ENCODE data around the gene UST.

The UST gene

DNA sequence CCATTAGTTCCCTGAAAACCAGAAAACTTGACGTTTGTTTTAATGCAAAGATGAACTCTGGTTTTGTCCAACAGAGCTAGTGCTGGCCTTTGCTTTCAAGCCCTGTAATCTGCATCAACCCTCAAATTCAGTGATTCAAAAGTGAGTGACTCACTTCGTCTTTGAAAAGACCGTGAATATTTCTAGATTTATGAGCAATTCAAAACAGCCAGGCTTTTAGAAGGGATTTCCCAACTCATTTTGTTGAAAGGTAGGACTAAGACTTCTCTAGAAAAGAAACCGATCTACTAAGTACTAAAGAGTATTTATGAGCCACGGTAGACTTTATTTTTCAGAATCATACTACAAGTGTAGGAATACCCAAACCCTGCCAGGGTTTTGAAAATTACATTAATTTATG, 121.5 kb downstream of the UST start:
- CTCF ChIA-PET = no interaction called here
- POLR2A ChIA-PET = no interaction called here
- no peak for DNase-seq (ENCODE audit: extremely low spot score)
- TF ChIP-seq, protein P1, sequence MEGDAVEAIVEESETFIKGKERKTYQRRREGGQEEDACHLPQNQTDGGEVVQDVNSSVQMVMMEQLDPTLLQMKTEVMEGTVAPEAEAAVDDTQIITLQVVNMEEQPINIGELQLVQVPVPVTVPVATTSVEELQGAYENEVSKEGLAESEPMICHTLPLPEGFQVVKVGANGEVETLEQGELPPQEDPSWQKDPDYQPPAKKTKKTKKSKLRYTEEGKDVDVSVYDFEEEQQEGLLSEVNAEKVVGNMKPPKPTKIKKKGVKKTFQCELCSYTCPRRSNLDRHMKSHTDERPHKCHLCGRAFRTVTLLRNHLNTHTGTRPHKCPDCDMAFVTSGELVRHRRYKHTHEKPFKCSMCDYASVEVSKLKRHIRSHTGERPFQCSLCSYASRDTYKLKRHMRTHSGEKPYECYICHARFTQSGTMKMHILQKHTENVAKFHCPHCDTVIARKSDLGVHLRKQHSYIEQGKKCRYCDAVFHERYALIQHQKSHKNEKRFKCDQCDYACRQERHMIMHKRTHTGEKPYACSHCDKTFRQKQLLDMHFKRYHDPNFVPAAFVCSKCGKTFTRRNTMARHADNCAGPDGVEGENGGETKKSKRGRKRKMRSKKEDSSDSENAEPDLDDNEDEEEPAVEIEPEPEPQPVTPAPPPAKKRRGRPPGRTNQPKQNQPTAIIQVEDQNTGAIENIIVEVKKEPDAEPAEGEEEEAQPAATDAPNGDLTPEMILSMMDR (IDR thresholded peaks at IDR 0.05; ENCODE audit: control extremely low read depth, extremely low read depth, low read depth, missing control alignments) = no peak

DNA sequence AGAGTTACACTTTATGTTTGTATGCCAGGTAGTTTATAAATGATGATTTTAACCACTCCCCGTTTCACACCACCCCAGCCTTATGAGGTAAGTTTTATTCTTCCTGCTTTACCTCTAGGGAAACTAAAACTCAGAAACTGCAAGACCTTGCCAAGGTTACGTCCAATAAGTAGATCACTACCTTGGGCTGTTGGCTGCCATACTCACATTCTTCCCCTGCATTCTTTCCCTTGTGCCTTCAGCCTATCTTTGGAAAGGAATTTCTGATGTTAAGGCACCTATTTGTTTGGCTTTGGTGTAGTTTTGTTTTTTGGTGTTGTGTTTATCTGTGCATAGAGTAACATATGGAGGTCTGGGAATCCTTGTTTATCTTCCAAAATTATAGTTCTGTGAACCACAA, 122.1 kb downstream of the UST start:
- POLR2A ChIA-PET = no interaction called here
- CTCF ChIA-PET = interaction anchor here (1.4 to 1.9 kb wide), 2 partner anchors 15 to 290 kb away, joined by 3 to 4 read pairs; no protein-coding TSS in a partner anchor
- TF ChIP-seq, protein P1 (IDR thresholded peaks at IDR 0.05; ENCODE audit: control extremely low read depth, extremely low read depth, low read depth, missing control alignments) = no peak
- no peak for DNase-seq (ENCODE audit: extremely low spot score)

DNA sequence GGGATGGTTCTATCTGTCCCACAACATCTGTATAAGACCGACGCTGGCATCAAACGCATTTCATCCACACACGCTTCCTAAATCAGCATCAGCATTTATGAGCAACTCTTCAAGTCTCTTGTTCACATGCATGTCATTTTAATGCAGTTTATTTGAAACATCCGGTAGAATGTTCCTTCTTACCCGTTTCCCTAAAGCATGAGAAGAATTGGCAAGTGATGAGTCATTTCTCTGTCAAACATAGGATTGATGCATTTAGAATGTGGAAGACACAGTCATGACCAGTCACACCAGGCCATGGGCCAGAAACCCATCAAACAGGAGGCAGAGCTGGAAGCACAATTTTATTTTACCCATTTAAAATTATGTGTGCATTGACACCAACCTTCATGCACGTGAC, 122.8 kb downstream of the UST start:
- DNase-seq (ENCODE audit: extremely low spot score) = no peak
- ChIA-PET POLR2A (no interaction called here), CTCF (interaction anchor here (1.4 to 1.9 kb wide), 2 partner anchors 14 to 291 kb away, joined by 3 to 4 read pairs; no protein-coding TSS in a partner anchor)
- TF ChIP-seq, protein P1 (IDR thresholded peaks at IDR 0.05; ENCODE audit: control extremely low read depth, extremely low read depth, low read depth, missing control alignments) = no peak

DNA sequence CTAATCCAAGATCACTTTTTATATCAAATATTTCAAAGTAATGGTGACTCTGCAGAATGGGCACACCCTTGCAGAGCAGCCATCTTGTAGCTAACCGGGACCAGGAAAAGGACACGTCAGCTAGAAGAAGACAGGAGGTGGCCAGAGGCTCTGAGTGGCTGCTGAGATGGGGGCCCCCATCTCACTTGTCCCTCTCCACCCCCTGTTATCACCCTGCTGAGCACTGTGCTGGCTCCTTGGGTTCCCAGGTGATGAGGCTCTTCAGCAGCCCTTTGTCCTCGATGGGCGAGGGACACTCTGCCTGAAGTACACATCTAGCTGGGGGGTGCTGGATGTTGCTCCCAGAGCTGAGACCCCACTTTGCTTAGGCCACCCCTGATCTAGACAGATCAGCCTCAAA, 126.3 kb downstream of the UST start:
- no peak for DNase-seq (ENCODE audit: extremely low spot score)
- POLR2A ChIA-PET = no interaction called here
- TF ChIP-seq, protein P1 (IDR thresholded peaks at IDR 0.05; ENCODE audit: control extremely low read depth, extremely low read depth, low read depth, missing control alignments) = no peak
- CTCF ChIA-PET = interaction anchor here (1.0 to 1.1 kb wide), 2 partner anchors 8 to 9 kb away, joined by 3 read pairs; no protein-coding TSS in a partner anchor

DNA sequence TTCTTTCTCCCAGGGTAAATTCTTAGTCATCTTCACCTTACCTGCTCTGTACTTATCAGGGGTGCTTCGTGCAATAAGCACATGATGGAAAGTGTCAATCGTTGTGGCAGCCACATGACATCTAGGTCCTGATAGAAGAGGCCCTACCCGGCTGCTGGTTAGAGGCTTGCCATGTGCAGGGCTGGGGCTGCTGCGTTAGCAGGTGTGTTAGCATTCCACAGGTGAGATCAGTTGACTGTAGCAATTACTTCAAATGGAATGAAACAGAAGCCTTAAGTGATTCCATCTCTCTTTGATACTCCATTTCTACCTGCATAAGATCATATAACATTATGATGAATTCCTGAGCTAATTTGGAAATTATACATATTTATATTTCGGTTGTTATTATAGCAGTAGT, 127.0 kb downstream of the UST start:
- no peak for DNase-seq (ENCODE audit: extremely low spot score)
- POLR2A ChIA-PET = no interaction called here
- TF ChIP-seq, protein P1 (IDR thresholded peaks at IDR 0.05; ENCODE audit: control extremely low read depth, extremely low read depth, low read depth, missing control alignments) = no peak
- CTCF ChIA-PET = interaction anchor here (1.0 kb wide), 1 partner anchor 10 kb away, joined by 3 read pairs; no protein-coding TSS in a partner anchor

DNA sequence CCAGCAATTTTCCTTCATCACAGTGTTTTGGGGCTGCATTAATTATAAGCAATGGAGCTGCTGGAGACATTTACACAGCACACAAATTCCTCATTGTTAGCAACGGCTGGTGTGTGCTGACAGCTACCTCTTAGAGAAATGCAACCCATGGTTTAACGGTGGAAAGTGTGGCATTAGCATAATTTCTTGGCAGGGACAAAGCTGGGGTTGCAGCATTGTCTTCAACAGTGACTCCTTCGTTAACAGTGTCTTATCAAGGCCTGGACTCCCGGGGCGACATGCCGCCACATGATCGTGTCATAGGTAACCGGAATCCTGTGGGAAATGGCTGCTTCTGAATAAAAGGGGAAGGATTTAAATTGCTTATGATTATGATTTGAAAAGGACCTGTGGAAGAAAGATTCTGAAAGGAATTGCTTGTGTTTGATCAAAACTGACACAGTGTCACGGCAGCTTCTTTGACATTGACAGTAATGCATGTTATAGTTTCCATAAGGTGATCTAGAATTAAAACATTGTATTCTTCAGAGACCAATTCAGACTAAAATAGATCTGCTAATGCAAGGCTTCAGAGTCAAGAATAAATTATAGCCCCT, 128.0 kb downstream of the UST start:
- no peak for DNase-seq (ENCODE audit: extremely low spot score)

More for the DNA sequence above, 128.0 kb downstream of the UST start:
- TF ChIP-seq, protein P1 (IDR thresholded peaks at IDR 0.05; ENCODE audit: control extremely low read depth, extremely low read depth, low read depth, missing control alignments) = no peak
- ChIA-PET CTCF (interaction anchor here (1.9 kb wide), 1 partner anchor 10 kb away, joined by 5 read pairs; no protein-coding TSS in a partner anchor), POLR2A (no interaction called here)

Measured in GM10248 (cell line).